Body of pancreas (tissue), 4 donors: Measurements from ENCODE around the gene KIF6.

Experiments
- CTCF ChIP-seq, 7 experiments: fragments of 450-650 bp in 4 of 7; fragments of 200-600 bp in 3 of 7; sonication (generic) in 3 of 7; IDR thresholded peaks; one replicate each; pipeline ENCODE4 v1.5.1; 2016 to 2019; ENCODE audit warnings: antibody characterized with exemption in 7 of 7
- POLR2A ChIP-seq, 3 donors: fragments of 450-650 bp; IDR thresholded peaks; one replicate each; pipeline ENCODE4 v1.6.1; 2016; ENCODE audit warnings: antibody characterized with exemption in 3 of 3, mild to moderate bottlenecking in 2 of 3

- TF ChIP-seq POLR2A (IDR thresholded peaks at IDR 0.05), result no peak
- no peak for TF ChIP-seq CTCF (IDR thresholded peaks at IDR 0.05)
Measured at GRCh38 chr6:39516471-39516870, 208.7 kb downstream of the KIF6 start.
